RWPE2 (cell line): Measurements from ENCODE around the gene VPREB1.

ENCODE experiments used
- ATAC-seq: fragments of 200-7000 bp; cut with Tn5 transposase; 3 replicates; pipeline ENCODE4 v1.9.1; 2021; ENCODE audit warnings: low read depth
- DNase-seq: peaks from one replicate; pipeline ENCODE4 v3.0.0-alpha.2; 2020; ENCODE audit warnings: low spot score
- H3K27ac ChIP-seq: fragments of 450-650 bp; 2 replicates; pipeline ENCODE4 v1.5.1; 2017; ENCODE audit warnings: mild to moderate bottlenecking; ENCODE audit not compliant: poor library complexity, severe bottlenecking
- H3K27me3 ChIP-seq: fragments of 250-450 bp; sonication (Bioruptor Pico); 2 replicates; pipeline ENCODE4 v1.5.1; 2021; ENCODE audit warnings: mild to moderate bottlenecking, moderate library complexity; ENCODE audit not compliant: insufficient read depth, poor library complexity, severe bottlenecking
- H3K36me3 ChIP-seq: fragments of 250-450 bp; sonication (Bioruptor Pico); 2 replicates; pipeline ENCODE4 v1.5.1; 2020; ENCODE audit warnings: low read depth, mild to moderate bottlenecking, moderate library complexity
- H3K4me1 ChIP-seq: fragments of 250-450 bp; sonication (Bioruptor Pico); 2 replicates; pipeline ENCODE4 v1.5.1; 2021; ENCODE audit warnings: mild to moderate bottlenecking, moderate library complexity; ENCODE audit not compliant: insufficient read depth, poor library complexity, severe bottlenecking
- H3K4me3 ChIP-seq: fragments of 250-450 bp; sonication (Bioruptor Pico); 2 replicates; pipeline ENCODE4 v1.5.1; 2021; ENCODE audit warnings: mild to moderate bottlenecking, moderate library complexity; ENCODE audit not compliant: severe bottlenecking
- H3K9me3 ChIP-seq: fragments of 250-450 bp; sonication (Bioruptor Pico); 2 replicates; pipeline ENCODE4 v1.5.1; 2021; ENCODE audit warnings: mild to moderate bottlenecking, moderate library complexity; ENCODE audit not compliant: severe bottlenecking
- TF ChIP-seq, protein P1 (sequence below): fragments of 450-650 bp; IDR thresholded peaks from one replicate; pipeline ENCODE4 v1.5.1; 2017; ENCODE audit warnings: mild to moderate bottlenecking, moderate library complexity; ENCODE audit not compliant: poor library complexity, severe bottlenecking

The VPREB1 gene

DNA sequence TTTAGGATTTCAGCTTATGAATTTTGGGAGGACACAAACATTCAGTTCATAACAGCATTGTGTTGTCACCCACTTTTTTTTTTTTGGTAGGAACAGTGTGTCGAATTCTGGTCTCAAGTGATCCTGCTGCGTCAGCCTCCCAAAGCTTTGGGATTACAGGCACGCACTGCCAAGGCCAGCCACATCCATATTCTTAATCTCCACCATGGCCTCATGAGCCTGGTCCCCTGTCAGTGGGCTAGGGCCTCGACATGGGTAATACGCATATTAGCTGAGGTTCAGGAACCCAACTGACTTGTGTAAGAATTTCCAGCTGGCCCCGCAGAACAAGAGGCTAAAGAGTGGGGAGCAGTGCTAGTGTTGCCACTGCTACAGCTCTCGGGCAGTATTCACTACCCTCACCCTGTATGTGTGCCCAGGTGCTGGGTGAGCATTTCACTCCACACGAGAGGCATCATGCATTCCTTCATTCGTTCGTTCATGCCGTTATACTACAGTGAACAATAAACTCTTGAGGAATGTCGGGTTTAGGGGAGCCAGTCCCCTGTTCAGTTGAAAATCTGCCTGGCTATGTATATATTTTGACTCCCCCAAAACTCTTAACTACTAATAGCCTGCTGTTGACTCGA is 5.2 kb upstream of the VPREB1 start:
- H3K4me3 ChIP-seq, result no peak overlapping the region
- H3K27me3 ChIP-seq, result no peaks in the 10 kb centered on the region
- no peak for DNase-seq
- H3K9me3 ChIP-seq, result no peaks in the 10 kb centered on the region
- no peak for ATAC-seq
- H3K27ac ChIP-seq, result no peak overlapping the region
- H3K36me3 ChIP-seq, result no peaks in the 10 kb centered on the region
- TF ChIP-seq, protein P1, sequence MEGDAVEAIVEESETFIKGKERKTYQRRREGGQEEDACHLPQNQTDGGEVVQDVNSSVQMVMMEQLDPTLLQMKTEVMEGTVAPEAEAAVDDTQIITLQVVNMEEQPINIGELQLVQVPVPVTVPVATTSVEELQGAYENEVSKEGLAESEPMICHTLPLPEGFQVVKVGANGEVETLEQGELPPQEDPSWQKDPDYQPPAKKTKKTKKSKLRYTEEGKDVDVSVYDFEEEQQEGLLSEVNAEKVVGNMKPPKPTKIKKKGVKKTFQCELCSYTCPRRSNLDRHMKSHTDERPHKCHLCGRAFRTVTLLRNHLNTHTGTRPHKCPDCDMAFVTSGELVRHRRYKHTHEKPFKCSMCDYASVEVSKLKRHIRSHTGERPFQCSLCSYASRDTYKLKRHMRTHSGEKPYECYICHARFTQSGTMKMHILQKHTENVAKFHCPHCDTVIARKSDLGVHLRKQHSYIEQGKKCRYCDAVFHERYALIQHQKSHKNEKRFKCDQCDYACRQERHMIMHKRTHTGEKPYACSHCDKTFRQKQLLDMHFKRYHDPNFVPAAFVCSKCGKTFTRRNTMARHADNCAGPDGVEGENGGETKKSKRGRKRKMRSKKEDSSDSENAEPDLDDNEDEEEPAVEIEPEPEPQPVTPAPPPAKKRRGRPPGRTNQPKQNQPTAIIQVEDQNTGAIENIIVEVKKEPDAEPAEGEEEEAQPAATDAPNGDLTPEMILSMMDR, result no peak
- H3K4me1 ChIP-seq, result no peaks in the 10 kb centered on the region

DNA sequence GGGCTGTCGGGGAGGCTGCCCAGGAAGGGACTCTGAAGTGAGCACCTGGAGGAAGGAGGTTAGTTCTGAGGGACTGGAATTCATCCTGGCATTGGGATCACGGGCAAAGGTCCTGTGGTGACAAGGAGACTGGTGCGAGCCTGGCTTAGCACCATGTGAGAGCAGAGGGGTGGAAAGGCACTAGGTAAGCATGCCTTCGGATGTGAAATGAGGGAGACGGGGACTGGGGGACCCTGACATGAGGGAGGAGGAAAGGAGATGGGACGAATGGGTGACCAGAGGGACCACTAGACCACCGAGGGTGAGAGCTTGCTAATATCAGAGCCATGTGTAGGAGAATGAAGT is 3.1 kb upstream of the VPREB1 start:
- Histone ChIP-seq H3K4me3 (no peak overlapping the region), H3K36me3 (no peaks in the 10 kb centered on the region), H3K9me3 (no peaks in the 10 kb centered on the region), H3K27me3 (no peaks in the 10 kb centered on the region), H3K27ac (no peak overlapping the region), H3K4me1 (no peaks in the 10 kb centered on the region)
- ATAC-seq, result no peak
- TF ChIP-seq, protein P1, result no peak
- DNase-seq, result no peak

DNA sequence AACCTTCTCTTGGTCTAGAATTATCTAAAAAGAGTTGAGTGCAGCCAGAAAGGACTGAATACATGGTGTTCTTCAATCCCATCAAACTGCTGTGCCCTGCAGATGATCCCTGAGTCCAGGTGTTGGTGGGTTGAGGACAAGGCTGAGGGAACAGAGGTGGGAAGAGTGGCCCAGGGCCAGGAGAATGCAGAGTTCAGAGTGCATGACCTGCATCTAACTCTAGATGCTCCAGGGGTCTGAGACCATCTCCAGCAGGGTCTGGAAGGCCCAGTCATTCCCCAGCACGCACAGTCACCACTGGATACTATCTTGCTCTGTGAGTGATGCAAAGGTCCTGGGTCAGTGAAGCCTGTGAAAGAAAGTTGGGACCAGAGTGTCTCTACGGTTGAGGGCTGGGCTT is 2.1 kb upstream of the VPREB1 start:
- no peak for ATAC-seq
- TF ChIP-seq, protein P1, result no peak

DNA sequence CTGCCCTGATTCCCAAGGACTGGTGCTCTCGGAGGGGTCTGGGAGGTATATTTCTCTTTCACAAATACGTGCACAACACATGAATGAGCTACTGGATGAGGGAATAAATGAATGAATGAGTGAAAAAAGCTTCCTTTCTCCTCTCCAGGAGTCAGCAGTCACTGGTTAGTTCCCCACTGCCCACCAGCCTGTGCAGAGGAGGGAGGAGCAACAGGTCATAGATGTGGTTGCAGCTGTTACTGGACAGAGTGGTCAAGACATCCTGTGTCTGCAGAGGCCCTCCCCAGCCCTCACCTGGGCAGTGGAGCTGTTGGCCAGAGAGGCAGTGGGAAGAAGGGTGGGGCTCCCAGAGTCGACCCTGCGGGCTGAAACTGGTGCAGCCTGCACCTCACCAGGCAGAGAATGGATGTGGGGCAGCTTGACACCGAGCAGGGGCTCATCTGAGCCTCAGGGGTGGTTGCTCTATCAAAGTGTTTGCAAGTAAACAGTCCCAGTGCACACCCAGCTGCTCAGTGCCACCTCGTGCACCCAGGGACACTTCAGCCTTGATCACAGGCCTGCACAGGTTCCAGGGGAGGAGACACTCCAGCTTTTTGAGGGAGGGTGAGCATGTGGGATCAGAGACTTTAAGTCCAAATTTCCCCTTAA is 1.4 kb upstream of the VPREB1 start:
- ATAC-seq (no peak), DNase-seq (no peak)
- TF ChIP-seq, protein P1, result no peak
- no peaks in the 10 kb centered on the region for H3K9me3 ChIP-seq
- no peak overlapping the region for H3K27ac ChIP-seq
- H3K27me3 ChIP-seq, result no peaks in the 10 kb centered on the region
- no peaks in the 10 kb centered on the region for H3K36me3 ChIP-seq
- H3K4me1 ChIP-seq, result no peaks in the 10 kb centered on the region
- no peak overlapping the region for H3K4me3 ChIP-seq

More for the DNA sequence above, 2.1 kb upstream of the VPREB1 start:
- H3K4me3 ChIP-seq, result no peak overlapping the region
- H3K27ac ChIP-seq, result no peak overlapping the region
- no peak for DNase-seq
- H3K27me3 ChIP-seq, result no peaks in the 10 kb centered on the region
- H3K4me1 ChIP-seq, result no peaks in the 10 kb centered on the region
- H3K9me3 ChIP-seq, result no peaks in the 10 kb centered on the region
- no peaks in the 10 kb centered on the region for H3K36me3 ChIP-seq

DNA sequence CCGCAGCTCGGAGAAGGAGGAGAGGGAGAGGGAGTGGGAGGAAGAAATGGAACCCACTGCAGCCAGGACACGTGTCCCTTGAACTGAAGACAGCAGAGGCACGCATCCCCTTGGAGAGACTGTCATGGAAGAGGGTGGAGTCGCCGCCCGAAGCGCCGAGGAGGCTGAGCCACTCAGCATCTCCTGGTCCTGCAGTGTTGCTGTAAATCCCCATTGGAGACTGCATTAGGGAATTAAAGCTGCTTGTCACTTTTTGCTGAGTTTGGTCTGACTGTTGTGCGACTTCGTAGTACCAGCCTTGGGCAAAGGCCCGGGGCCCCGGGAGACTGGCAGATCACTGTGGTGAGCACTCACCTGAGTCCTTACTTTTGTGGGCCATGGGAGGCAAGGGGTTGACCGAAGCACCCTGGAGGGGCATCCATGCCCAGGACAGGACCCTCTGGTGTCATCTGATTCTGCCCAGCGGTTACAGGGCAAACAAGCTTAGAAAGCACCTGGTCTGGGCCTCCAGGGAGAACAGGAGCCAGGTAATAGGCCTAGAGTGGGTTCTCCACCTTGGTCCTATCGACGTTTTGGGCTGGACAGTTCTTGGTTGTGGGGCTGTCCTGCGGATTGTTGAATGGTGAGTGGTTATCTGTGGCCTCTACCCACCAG is 797 bp downstream of the VPREB1 start:
- ATAC-seq (no peak), DNase-seq (no peak)
- H3K27ac ChIP-seq, result no peak overlapping the region
- no peaks in the 10 kb centered on the region for H3K27me3 ChIP-seq
- H3K4me1 ChIP-seq, result no peaks in the 10 kb centered on the region
- no peaks in the 10 kb centered on the region for H3K9me3 ChIP-seq
- no peak overlapping the region for H3K4me3 ChIP-seq
- TF ChIP-seq, protein P1, result no peak
- no peaks in the 10 kb centered on the region for H3K36me3 ChIP-seq
